Gastroesophageal sphincter (tissue), 4 donors: ENCODE measurements around the gene MAP1S. TPM values are rescaled to one million over a fixed set of nuclear protein-coding genes. Genes with fewer than 3 reads are reported as not detected.

Experiments used
- ATAC-seq: fragments of 150-250 bp; one replicate; pipeline ENCODE4 v1.9.1; 2016; ENCODE audit warnings: mild to moderate bottlenecking, moderate library complexity
- H3K27ac ChIP-seq, 4 donors: fragments of 200-600 bp; sonication (generic) in 3 of 4; 1 replicate in 3 of 4; 2 replicates in 1 of 4; pipeline ENCODE4 v1.5.1; 2016 to 2019
- H3K27me3 ChIP-seq: fragments of 200-600 bp; sonication (generic); one replicate; pipeline ENCODE4 v1.5.1; 2019
- H3K36me3 ChIP-seq, 2 donors: fragments of 200-600 bp; sonication (generic); one replicate each; pipeline ENCODE4 v1.5.1; 2019; ENCODE audit warnings: control low read depth in 1 of 2
- H3K4me1 ChIP-seq, 3 donors: fragments of 200-600 bp; sonication (generic); 1 replicate in 2 of 3; 2 replicates in 1 of 3; pipeline ENCODE4 v1.5.1; 2016 to 2019; ENCODE audit warnings: control low read depth in 2 of 3
- H3K4me3 ChIP-seq, 2 donors: fragments of 200-600 bp; sonication (generic); one replicate each; pipeline ENCODE4 v1.5.1; 2019; ENCODE audit warnings: mild to moderate bottlenecking in 1 of 2, moderate library complexity in 1 of 2
- H3K9me3 ChIP-seq, 3 donors: fragments of 200-600 bp; sonication (generic); one replicate each; pipeline ENCODE4 v1.5.1; 2017 to 2019; ENCODE audit warnings: control low read depth in 2 of 3
- CTCF ChIP-seq, 4 experiments: fragments of 200-600 bp in 2 of 4; fragments of 450-650 bp in 2 of 4; sonication (generic) in 1 of 4; IDR thresholded peaks; one replicate each; pipeline ENCODE4 v1.5.1; 2017 to 2019; ENCODE audit warnings: antibody characterized with exemption in 4 of 4, mild to moderate bottlenecking in 2 of 4, moderate library complexity in 2 of 4
- EP300 ChIP-seq: sonication (generic); formaldehyde crosslinking; IDR thresholded peaks from one replicate; pipeline ENCODE4 v1.6.1; 2017; ENCODE audit warnings: antibody characterized with exemption, mild to moderate bottlenecking
- POLR2A ChIP-seq, 2 donors: fragments of 450-650 bp; IDR thresholded peaks; one replicate each; pipeline ENCODE4 v1.6.1; 2017; ENCODE audit warnings: antibody characterized with exemption in 2 of 2, mild to moderate bottlenecking in 2 of 2, moderate library complexity in 1 of 2
- POLR2AphosphoS5 ChIP-seq: sonication (generic); formaldehyde crosslinking; IDR thresholded peaks from one replicate; pipeline ENCODE4 v1.6.1; 2017; ENCODE audit warnings: antibody characterized with exemption
- WGBS, 2 donors: methylation state at CpG; one replicate each; pipeline ENCODE4 v1.1.5; 2018; ENCODE audit warnings: low coverage in 1 of 2; 5-methylcytosine and 5-hydroxymethylcytosine counted together
- total RNA-seq, 4 donors: library from RNA; depleted of rRNA; stranded (reverse); fragments of >200 nt; gene quantifications; one replicate each; pipeline ENCODE4 v1.1.0, GENCODE V29; 2016

Gene MAP1S
- total RNA-seq, 4 donors from 2014 or later, result 18.8 to 47.3 (median 23.9) TPM

GRCh38 chr19:17743874-17744580, 24.7 kb downstream of the MAP1S start:
- Histone ChIP-seq H3K36me3 (no peaks in the 10 kb centered on the region), H3K4me1 (peaks cover 0 to 17% (median 0%) of the 10 kb centered on the region in 3 donors), H3K27me3 (no peaks in the 10 kb centered on the region), H3K27ac (no peak overlapping the region), H3K9me3 (no peaks in the 10 kb centered on the region), H3K4me3 (no peak overlapping the region)
- ATAC-seq, result no peak
- WGBS, 2 donors, result 53 to 92% methylated on average over 3 of the region's 6 CpGs
- TF ChIP-seq POLR2A (IDR thresholded peaks at IDR 0.05) (no peak), EP300 (no peak), POLR2AphosphoS5 (no peak), CTCF (IDR thresholded peaks at IDR 0.05) (no peak)

DNA sequence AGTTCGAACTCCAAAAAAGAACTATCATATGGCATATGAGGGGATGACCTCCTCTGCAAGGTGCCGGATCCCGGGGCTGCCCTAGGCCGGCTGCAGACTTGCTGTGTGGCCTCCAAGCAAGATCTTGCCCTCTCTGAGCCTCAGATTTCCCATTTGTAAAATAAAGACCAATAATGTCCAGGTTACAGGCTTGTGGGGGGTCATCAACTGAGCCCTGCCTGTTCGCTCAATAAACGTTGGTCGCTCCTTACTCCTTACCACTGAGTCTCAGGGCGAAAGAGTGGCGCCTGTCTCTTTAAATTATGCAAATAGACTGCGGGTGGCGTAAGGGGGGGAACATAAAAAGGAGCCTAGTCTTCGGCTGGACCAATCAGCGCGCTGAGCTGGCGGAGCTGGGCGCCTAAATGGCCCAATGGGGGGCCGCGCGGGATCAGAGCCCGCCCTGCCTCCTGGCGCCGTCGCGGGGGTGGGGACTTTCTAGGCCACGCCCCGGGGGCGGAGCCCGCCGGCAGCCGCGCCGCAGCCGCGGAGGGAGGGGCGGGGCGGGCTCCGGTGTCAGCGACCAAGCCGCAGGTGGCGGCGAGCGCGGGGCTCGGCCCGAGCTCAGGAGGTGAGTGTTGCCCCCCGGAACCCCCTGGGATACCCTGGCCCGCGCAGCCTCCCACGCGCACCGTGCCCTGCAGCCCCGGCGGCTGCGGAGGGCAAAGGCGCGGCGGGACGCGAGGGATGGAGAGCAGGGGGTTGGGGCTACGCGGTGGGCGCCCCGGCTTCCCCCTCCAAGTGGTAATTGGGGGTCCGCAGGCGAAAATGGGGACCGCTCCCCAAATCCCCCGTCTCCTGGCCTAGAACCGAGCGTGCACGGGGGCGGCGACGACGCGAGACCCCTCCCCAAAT, 28.2 kb downstream of the MAP1S start:
- H3K36me3 ChIP-seq, result no peaks in the 10 kb centered on the region
- 6 to 17% methylated on average over 7 to 14 of the region's 75 CpGs for WGBS, 2 donors
- H3K4me3 ChIP-seq, result peak overlapping the region; percentile 16 to 54
- no peaks in the 10 kb centered on the region for H3K27me3 ChIP-seq
- ATAC-seq, result peak; percentile 99
- peak overlapping the region in 1 of 4 donors; percentile 43 for H3K27ac ChIP-seq
- TF ChIP-seq CTCF (IDR thresholded peaks at IDR 0.05), result peak in 1 of 4 experiments; percentile 6
- no peak for TF ChIP-seq EP300
- TF ChIP-seq POLR2A (IDR thresholded peaks at IDR 0.05), result no peak
- no peak for TF ChIP-seq POLR2AphosphoS5
- no peaks in the 10 kb centered on the region for H3K9me3 ChIP-seq
- peaks cover 0 to 17% (median 0%) of the 10 kb centered on the region in 3 donors for H3K4me1 ChIP-seq

DNA sequence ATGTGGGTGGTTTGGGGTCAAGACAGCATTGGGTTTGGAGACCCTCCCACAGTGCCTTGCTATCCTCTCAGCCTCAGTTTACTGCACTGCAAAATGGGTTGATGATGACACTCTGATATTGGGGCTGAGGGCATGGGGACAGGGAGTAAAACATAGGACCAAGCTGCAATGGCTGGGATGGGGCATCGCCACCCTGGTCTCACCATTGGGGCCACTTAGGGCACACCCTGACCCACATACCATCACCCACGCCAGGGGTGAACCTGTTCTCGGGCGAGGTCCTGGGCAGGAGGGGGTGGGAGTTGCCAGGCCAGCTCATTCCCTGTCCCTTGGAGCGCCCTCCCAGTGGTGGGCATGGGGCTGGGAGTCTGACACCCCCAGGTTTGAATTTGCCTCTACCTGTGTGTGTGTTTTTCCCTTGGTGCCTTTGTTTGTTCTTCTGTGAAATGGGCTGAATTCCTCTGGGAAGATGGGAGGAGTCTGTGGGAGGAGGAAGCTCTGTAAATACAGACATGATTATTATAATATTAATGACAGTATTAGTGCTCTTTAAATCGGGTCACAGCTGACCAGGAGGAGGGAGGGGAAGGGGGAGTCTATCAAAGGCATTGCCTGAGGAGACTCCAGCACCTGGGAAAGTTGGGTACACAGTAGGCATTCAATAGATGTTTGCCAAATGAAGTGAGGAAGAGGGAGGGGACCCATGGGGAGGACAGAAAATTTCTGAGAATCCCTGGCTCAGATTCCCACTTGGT, 29.8 kb downstream of the MAP1S start:
- no peaks in the 10 kb centered on the region for H3K36me3 ChIP-seq
- H3K9me3 ChIP-seq, result no peaks in the 10 kb centered on the region
- no peaks in the 10 kb centered on the region for H3K27me3 ChIP-seq
- H3K4me1 ChIP-seq, result peaks cover 0 to 17% (median 0%) of the 10 kb centered on the region in 3 donors
- no peak for ATAC-seq
- TF ChIP-seq CTCF (IDR thresholded peaks at IDR 0.05), result no peak
- no peak for TF ChIP-seq EP300
- no peak for TF ChIP-seq POLR2A (IDR thresholded peaks at IDR 0.05)
- TF ChIP-seq POLR2AphosphoS5, result no peak
- no peak overlapping the region for H3K27ac ChIP-seq
- no peak overlapping the region for H3K4me3 ChIP-seq
- WGBS, 2 donors, result 0% methylated on average over 1 of the region's 6 CpGs

DNA sequence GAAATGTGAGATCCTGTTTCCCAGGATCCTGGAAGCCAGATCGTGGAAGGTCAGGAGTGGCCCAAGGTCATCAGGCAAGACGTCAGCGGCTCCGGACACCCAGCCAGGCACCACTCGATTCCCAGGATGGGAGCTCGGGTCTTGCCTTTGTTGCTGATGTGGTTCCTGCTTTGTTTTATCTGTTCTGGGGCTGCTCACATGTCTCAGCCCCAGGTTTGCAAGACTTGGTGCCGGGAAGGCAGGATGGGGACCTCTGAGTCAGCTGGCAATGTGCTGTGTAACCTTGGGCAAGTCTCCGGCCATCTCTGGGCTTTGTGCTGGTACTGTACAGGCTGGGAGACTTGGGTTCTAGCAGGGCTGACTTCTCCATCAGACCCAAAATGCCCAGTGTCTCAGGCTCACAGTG, 30.6 kb downstream of the MAP1S start:
- no peaks in the 10 kb centered on the region for H3K36me3 ChIP-seq

More for the DNA sequence above, 30.6 kb downstream of the MAP1S start:
- no peak for ATAC-seq
- no peaks in the 10 kb centered on the region for H3K9me3 ChIP-seq
- TF ChIP-seq EP300 (no peak), POLR2AphosphoS5 (no peak), POLR2A (IDR thresholded peaks at IDR 0.05) (no peak), CTCF (IDR thresholded peaks at IDR 0.05) (no peak)
- H3K4me3 ChIP-seq, result no peak overlapping the region
- 28 to 43% methylated on average over 2 to 8 of the region's 8 CpGs for WGBS, 2 donors
- no peaks in the 10 kb centered on the region for H3K27me3 ChIP-seq
- H3K4me1 ChIP-seq, result peaks cover 0 to 17% (median 0%) of the 10 kb centered on the region in 3 donors
- no peak overlapping the region for H3K27ac ChIP-seq
